C1 segment of cervical spinal cord (tissue), 14 donors: ENCODE measurements around the gene EP400.
"Not testable (repeated sequence)": the region's sequence is repeated elsewhere in the genome, so short reads cannot be mapped to it uniquely, and the experiment has no call there.

Source experiments
- DNase-seq, 14 donors: peaks; one replicate each; lab custom pipeline; 2025; lab: John Stamatoyannopoulos, UW

Gene EP400

DNA sequence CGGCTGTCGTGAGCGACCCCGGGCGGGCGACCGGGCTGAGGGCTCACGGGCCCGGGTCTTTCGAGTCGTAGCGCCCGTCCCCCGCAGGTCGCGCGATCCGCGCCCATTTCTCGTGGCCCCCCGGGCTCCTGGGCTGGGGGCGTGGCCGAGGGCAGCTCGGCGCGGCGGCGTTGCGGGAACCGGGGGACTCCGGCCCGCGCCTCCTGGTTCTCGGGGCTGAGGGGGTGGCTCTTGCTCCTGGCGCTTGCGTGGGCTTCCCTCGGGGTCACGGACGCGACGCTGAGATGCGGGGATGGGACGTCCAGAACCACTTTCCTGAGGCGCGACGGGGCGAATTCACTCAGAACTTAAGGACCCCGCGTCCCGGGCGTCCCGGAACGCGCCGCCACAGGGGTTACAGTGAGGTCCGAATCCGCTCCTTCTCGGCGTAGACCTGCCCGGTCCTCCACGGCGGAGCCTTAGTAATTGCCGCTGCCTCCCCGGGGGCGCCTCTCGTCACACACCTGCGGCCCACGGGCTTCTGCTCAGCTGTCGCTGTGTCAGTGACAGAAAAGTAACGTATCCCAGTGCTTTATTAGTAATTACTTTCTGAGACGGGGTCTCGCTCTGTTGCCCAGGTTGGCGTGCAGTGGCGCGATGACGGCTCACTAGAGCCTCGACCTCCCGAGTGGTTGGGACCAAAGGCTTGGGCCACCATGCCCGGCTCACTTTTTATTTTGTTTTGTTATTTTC, 606 bp downstream of the EP400 start:
- peak in 1 of 14 donors; percentile 64 for DNase-seq

DNA sequence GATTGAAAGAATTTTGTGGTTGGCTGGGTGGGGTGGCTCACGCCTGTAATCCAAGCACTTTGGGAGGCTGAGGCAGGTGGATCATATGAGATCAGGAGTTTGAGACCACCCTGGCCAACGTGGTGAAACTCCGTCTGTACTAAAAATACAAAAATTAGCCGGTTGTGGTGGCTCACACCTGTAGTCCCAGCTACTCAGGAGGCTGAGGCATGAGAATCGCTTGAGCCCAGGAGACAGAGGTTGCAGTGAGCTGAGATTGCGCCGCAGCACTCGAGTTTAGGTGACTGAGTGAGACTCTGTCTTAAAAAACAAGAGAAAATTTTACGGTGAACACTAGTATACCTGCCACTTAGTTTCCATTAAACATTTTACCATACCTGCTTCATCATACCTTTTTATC, 4.1 kb downstream of the EP400 start:
- DNase-seq: not testable (repeated sequence)

- not testable (repeated sequence) for DNase-seq
Measured at GRCh38 chr12:131954460-131954859, 4.7 kb downstream of the EP400 start.

- no peak for DNase-seq
Measured at GRCh38 chr12:131959116-131959515, 9.4 kb downstream of the EP400 start.

GRCh38 chr12:131959641-131960589, 10.2 kb downstream of the EP400 start:
- DNase-seq: no peak

DNA sequence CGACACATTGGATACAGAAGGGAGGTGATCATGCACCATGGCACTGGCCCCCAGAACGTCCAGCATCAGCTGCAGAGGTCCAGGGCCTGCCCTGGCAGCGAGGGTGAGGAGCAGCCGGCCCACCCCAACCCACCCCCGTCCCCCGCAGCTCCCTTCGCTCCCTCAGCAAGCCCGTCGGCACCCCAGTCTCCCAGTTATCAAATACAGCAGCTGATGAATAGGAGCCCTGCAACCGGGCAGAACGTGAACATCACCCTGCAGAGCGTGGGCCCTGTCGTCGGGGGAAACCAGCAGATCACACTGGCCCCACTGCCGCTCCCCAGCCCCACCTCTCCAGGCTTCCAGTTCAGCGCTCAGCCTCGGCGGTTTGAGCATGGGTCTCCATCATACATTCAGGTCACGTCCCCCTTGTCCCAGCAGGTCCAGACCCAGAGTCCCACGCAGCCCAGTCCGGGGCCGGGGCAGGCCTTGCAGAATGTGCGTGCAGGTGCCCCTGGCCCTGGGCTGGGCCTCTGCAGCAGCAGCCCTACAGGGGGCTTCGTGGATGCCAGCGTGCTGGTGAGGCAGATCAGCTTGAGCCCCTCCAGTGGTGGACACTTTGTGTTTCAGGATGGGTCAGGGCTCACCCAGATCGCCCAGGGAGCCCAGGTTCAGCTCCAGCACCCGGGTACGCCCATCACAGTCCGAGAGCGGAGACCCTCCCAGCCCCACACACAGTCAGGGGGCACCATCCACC, 11.0 kb downstream of the EP400 start:
- not testable (repeated sequence) for DNase-seq

- not testable (repeated sequence) for DNase-seq
Measured at GRCh38 chr12:131961328-131961727, 11.6 kb downstream of the EP400 start.

DNA sequence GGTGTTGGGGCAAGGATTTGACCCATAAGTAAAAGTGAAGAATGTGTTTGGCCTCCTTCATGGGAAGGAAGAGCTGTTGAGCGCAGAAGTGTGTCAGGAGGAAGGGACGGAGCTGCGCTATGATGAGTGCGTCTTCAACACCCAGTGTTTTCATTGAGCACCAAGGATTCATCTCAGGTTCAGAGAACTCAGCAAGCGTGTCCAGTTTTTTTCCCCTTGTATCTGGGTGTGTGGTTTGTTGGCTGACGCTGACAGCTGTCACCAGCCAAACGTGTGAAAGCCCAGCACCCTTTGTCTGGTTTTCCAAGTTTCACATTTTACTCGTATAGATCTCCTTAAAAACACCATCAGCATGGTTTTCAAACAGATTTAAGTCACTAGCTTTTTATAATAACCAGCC, 12.3 kb downstream of the EP400 start:
- DNase-seq: no peak

GRCh38 chr12:131963381-131963780, 13.6 kb downstream of the EP400 start:
- DNase-seq: peak in 1 of 14 donors; percentile 9

GRCh38 chr12:131965073-131965472, 15.3 kb downstream of the EP400 start:
- DNase-seq: no peak

- DNase-seq: no peak
Measured at GRCh38 chr12:131971226-131971625, 21.5 kb downstream of the EP400 start.

GRCh38 chr12:131975228-131975627, 25.5 kb downstream of the EP400 start:
- DNase-seq: no peak

DNA sequence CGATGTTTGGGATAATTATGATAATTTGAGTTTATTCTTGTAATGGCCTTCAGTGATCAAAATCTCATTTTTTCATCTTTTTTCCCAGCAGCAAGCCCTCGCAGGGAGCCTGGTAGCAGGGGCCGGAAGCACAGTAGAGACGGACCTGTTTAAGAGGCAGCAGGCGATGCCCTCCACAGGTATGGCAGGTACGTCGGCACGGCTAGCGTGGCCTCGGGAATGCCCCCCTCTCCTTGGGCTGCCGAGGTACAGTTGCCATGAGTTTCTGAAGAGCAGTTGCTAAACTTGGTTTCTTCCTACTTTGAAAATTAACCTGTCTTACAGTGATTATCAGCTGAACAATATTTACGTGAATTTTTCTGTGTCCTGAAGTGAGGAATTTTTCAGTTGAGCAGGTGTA, 29.9 kb downstream of the EP400 start:
- no peak for DNase-seq

DNA sequence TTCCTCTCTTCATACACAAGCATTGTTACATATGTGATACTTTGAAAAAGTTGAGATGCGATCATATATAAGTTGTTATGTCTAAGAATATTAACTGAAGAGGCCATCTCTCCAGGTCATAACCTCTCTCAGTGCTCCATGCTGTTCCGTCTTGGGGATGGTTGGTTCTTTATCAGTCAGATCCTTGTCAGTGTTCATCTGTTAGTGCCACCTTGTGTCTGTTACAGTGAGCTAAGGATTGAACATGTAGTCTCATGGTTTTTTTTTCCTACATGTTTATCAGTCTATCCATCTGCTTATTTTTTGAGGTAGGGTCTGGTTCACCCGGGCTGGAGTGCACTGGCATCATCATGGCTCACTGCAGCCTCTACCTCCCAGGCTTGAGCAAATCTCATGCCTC, 30.5 kb downstream of the EP400 start:
- DNase-seq: no peak

GRCh38 chr12:131981388-131981787, 31.6 kb downstream of the EP400 start:
- no peak for DNase-seq

DNA sequence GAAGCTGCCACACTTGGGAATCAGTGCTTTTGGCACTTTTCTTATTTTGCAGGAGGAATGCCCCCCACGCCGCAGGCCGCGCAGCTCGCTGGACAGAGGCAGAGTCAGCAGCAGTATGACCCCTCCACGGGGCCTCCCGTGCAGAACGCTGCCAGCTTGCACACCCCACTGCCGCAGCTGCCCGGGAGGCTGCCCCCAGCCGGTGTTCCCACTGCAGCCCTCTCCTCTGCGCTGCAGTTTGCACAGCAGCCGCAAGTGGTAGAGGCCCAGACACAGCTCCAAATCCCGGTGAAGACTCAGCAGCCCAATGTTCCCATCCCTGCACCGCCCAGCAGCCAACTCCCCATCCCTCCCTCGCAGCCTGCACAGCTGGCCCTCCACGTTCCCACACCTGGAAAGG, 32.3 kb downstream of the EP400 start:
- no peak for DNase-seq

GRCh38 chr12:131983026-131983425, 33.3 kb downstream of the EP400 start:
- no peak for DNase-seq

DNA sequence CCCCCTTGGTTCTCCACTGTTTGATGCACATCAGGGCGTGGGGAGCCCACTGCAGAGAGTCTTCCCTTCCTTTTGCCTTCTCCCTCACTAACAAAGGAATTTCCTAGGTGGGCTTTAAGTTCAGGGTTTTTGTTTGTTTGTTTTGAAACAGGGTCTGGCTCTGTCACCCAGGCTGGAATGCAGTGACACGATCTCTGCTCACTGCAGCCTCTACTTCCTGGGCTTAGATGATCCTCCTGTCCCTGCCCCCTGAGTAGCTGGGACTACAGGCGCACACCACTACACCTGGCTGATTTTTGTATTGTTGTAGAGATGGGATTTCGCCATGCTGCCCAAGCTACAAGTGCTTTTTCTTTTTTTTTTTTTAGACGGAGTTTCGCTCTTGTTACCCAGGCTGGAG, 33.8 kb downstream of the EP400 start:
- DNase-seq: no peak

DNA sequence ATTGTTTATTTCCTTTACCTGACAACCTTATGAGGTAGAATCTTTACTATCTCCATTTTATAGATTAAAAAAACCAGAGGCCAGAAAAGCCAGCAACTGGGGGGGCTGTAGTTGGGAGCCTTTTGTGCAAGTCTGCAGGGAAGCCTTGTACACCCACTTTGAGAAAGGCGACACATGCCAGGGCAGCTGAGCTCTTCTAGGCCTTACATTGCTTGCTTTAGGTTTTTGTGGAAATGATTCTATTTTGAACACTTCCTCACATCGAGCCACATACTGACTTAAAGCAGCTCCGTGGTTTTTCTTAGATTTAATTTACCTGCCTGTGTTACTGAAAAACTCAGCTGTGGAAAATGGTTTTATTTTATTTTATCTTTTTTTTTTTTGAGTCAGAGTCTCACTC, 34.6 kb downstream of the EP400 start:
- no peak for DNase-seq

GRCh38 chr12:131985510-131985875, 35.8 kb downstream of the EP400 start:
- DNase-seq: peak in 1 of 14 donors; percentile 29

DNA sequence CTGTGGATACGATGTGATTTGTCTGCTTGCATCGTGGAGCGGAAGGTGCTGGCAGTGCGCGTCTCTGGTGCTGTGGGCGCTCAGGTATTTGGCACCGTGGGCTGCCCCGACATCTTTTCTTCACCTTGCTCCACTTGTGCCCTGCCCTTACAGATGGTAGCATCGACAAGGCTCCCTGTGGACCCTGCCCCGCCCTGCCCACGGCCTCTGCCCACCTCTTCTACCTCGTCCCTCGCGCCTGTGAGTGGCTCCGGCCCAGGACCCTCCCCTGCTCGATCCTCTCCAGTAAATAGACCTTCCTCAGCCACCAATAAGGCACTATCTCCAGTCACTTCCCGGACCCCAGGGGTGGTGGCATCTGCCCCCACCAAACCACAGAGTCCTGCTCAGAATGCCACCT, 36.6 kb downstream of the EP400 start:
- no peak for DNase-seq

- no peak for DNase-seq
Measured at GRCh38 chr12:131986910-131987309, 37.2 kb downstream of the EP400 start.
